Hepatocyte (in vitro differentiated cells): ENCODE measurements around the gene CDK5. TPM values are rescaled to one million over a fixed set of nuclear protein-coding genes. Genes with fewer than 3 reads are reported as not detected.

Experiments
- DNase-seq: peaks from one replicate; pipeline ENCODE4 v3.0.0-alpha.2; 2016; ENCODE audit warnings: low spot score
- H2AFZ ChIP-seq: fragments of 200-600 bp; sonication (generic); 2 replicates; pipeline ENCODE4 v1.6.0; 2016; ENCODE audit warnings: antibody characterized with exemption, mild to moderate bottlenecking
- H3K27ac ChIP-seq: fragments of 200-600 bp; sonication (generic); 2 replicates; pipeline ENCODE4 v1.5.1; 2016; ENCODE audit warnings: mild to moderate bottlenecking
- H3K27me3 ChIP-seq: fragments of 200-600 bp; sonication (generic); 2 replicates; pipeline ENCODE4 v1.6.1; 2016
- H3K36me3 ChIP-seq: fragments of 200-600 bp; sonication (generic); replicated peaks from 2 replicates; pipeline ENCODE4 v1.5.1; 2016; ENCODE audit warnings: low read depth; ENCODE audit not compliant: insufficient read depth
- H3K4me1 ChIP-seq: fragments of 200-600 bp; sonication (generic); 2 replicates; pipeline ENCODE4 v1.5.1; 2016; ENCODE audit warnings: mild to moderate bottlenecking, moderate library complexity; ENCODE audit not compliant: insufficient read depth
- H3K4me2 ChIP-seq: fragments of 200-600 bp; sonication (generic); 2 replicates; pipeline ENCODE4 v1.6.0; 2016
- H3K4me3 ChIP-seq: fragments of 200-600 bp; sonication (generic); 2 replicates; pipeline ENCODE4 v1.5.1; 2016; ENCODE audit warnings: mild to moderate bottlenecking
- H3K79me2 ChIP-seq: fragments of 200-600 bp; sonication (generic); 2 replicates; pipeline ENCODE4 v1.6.0; 2017; ENCODE audit warnings: mild to moderate bottlenecking
- H3K9me2 ChIP-seq: fragments of 200-600 bp; sonication (generic); replicated peaks from 2 replicates; pipeline ENCODE4 v1.6.0; 2017; ENCODE audit warnings: mild to moderate bottlenecking; ENCODE audit not compliant: insufficient read depth
- H3K9me3 ChIP-seq: fragments of 200-600 bp; sonication (generic); 2 replicates; pipeline ENCODE4 v1.5.1; 2016; ENCODE audit warnings: low read depth, mild to moderate bottlenecking
- H4K20me1 ChIP-seq: fragments of 200-600 bp; sonication (generic); 2 replicates; pipeline ENCODE4 v1.6.0; 2016; ENCODE audit warnings: mild to moderate bottlenecking; ENCODE audit not compliant: insufficient read depth, poor library complexity, severe bottlenecking
- EZH2 ChIP-seq: fragments of 200-600 bp; sonication (generic); IDR thresholded peaks from 2 replicates; pipeline ENCODE4 v1.6.1; 2016; ENCODE audit warnings: antibody characterized with exemption, mild to moderate bottlenecking, borderline replicate concordance
- EZH2phosphoT487 ChIP-seq: fragments of 200-600 bp; sonication (generic); IDR thresholded peaks from one replicate; pipeline ENCODE4 v1.6.1; 2018; ENCODE audit warnings: antibody characterized with exemption, mild to moderate bottlenecking, low read depth, moderate library complexity; ENCODE audit not compliant: unreplicated experiment, severe bottlenecking
- WGBS: methylation state at CpG from one replicate; pipeline ENCODE4 v1.1.6; 2016; ENCODE audit warnings: low lambda C conversion rate; ENCODE audit errors: missing lambda C conversion rate; 5-methylcytosine and 5-hydroxymethylcytosine counted together
- polyA plus RNA-seq: library from polyadenylated mRNA; unstranded; fragments of >200 nt; fragmentation: Nextera tagmentation; extraction: Ambion mirVana; gene quantifications from 2 replicates; pipeline ENCODE4 v1.2.1, GENCODE V29; 2016
- total RNA-seq: library from RNA; depleted of rRNA; stranded (reverse); fragments of >200 nt; gene quantifications from 2 replicates; pipeline ENCODE4 v1.2.3, GENCODE V29; 2014
- TF ChIP-seq, protein P1 (sequence below): fragments of 200-600 bp; sonication (generic); IDR thresholded peaks from 2 replicates; pipeline ENCODE4 v1.5.1; 2016; ENCODE audit warnings: antibody characterized with exemption, mild to moderate bottlenecking; ENCODE audit not compliant: poor library complexity

Gene CDK5
- total and polyA plus RNA-seq, 2 experiments from 2014 or later = 17.4 to 29.4 TPM

DNA sequence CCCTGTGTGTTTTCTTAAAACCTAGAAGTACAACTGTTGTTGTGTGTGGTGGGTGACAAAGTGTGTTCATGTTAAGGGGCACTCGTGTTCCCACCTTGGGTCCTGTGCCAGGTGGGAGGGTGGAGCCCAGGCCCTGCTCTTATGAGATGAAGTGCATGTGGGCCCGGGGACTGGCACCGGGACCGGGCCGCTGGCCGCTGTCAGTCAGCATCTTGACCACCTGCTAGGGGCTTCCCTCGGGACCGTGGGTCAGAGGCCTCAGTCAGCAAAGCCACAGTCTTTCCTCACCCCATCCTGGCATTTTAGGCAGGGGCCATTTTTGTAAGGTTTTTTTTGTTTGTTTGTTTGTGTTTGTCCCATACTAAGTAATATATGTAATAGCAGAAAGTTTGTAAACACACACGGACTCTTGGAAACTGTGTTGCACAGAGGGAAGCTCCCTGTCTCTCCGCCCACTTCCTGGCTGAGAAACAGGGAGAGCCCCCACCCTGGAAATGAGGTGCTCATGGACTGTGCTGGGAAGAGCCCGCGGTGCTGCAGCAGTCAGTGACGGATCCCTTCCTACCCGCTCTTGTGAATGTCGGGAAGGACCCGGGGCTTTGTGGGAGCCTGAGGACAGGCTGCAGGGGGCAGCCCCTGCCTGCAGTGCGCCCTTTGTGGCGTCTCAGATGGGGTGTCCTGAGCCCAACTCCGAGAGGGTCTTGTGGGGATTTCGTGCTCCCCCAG is 42.0 kb upstream of the CDK5 start:
- Histone ChIP-seq H2AFZ (no peak overlapping the region), H3K9me3 (no peaks in the 10 kb centered on the region), H3K36me3 (no peaks in the 10 kb centered on the region), H3K79me2 (peaks cover 93% of the 10 kb centered on the region), H3K4me2 (no peak overlapping the region), H4K20me1 (peaks cover 85% of the 10 kb centered on the region), H3K9me2 (no peaks in the 10 kb centered on the region), H3K4me3 (no peak overlapping the region), H3K27ac (no peak overlapping the region), H3K27me3 (no peaks in the 10 kb centered on the region), H3K4me1 (no peaks in the 10 kb centered on the region)
- DNase-seq = no peak
- WGBS = 92% methylated on average over 20 of the region's 20 CpGs
- no peak for TF ChIP-seq EZH2
- TF ChIP-seq EZH2phosphoT487 = no peak

DNA sequence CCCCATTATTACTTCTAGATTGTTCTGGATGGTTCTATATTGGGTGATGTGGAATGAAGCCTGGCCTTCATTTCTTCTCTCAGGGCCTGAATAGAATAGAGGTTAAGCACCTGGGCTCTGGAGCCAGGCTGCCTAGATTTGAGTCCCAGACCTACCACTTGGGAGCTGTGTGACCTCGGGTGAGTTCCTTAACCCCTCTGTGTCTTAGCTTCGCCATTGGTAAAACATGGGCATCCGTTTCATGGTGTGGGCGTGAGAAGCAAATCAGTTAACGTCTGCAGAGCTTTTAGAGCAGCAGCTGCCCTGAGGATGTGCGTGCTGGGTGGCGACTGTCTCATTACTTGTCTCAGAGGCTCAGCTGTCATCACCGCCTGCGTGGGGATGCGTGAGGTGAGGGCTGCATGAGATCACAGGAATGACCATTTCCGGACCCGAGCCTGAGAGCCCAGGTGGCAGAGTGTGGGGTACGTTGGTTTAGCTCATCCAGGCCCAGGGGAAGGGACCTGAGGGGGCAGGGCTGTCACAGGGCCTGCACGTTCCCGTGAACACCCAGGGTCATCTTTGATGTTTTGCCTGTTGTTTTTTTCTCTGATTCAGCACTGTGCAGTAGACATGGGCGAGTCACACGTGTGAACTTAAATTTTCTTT is 38.3 kb upstream of the CDK5 start:
- no peak for DNase-seq
- 90% methylated on average over 17 of the region's 17 CpGs for WGBS
- Histone ChIP-seq H3K4me1 (no peaks in the 10 kb centered on the region), H4K20me1 (peaks cover 84% of the 10 kb centered on the region), H2AFZ (no peak overlapping the region), H3K27me3 (no peaks in the 10 kb centered on the region), H3K36me3 (no peaks in the 10 kb centered on the region), H3K4me3 (no peak overlapping the region), H3K9me3 (no peaks in the 10 kb centered on the region), H3K79me2 (peaks cover 96% of the 10 kb centered on the region), H3K27ac (no peak overlapping the region), H3K9me2 (no peaks in the 10 kb centered on the region), H3K4me2 (no peak overlapping the region)
- TF ChIP-seq EZH2phosphoT487 (no peak), EZH2 (no peak)
- TF ChIP-seq, protein P1, sequence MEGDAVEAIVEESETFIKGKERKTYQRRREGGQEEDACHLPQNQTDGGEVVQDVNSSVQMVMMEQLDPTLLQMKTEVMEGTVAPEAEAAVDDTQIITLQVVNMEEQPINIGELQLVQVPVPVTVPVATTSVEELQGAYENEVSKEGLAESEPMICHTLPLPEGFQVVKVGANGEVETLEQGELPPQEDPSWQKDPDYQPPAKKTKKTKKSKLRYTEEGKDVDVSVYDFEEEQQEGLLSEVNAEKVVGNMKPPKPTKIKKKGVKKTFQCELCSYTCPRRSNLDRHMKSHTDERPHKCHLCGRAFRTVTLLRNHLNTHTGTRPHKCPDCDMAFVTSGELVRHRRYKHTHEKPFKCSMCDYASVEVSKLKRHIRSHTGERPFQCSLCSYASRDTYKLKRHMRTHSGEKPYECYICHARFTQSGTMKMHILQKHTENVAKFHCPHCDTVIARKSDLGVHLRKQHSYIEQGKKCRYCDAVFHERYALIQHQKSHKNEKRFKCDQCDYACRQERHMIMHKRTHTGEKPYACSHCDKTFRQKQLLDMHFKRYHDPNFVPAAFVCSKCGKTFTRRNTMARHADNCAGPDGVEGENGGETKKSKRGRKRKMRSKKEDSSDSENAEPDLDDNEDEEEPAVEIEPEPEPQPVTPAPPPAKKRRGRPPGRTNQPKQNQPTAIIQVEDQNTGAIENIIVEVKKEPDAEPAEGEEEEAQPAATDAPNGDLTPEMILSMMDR = no peak

DNA sequence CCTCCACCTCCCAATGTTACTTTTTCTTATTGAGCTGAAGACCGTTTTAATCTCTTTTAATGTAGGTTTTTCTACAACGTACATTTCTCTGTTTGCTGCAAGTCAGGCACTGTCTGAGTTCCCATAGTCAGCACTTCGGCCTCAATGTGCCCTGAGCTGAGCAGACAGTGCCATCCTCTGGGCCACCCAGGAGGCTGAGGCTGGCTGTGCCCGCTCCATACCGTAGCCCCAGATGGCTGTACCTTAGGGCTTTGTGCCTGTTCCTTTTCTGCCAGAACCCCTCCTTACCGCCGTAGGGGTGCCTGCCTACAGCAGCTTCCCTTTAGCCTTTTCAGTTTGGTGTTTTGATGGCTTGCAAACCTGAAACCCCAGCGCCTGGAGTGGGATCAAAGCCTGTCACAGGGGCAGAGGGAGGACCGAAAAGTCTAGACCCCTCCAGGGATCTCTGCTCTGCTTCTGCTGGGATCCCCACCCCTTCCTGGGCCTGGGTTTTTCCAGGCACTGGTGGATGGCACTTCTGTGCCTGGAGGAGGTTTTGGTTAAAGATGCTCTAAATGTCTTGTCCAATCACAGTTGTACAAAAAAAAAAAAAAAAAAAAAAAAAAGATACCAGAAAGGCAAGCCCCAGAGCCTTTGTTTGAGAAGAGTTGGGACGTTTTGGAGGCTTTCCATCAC is 37.6 kb upstream of the CDK5 start:
- H3K27me3 ChIP-seq = no peaks in the 10 kb centered on the region

More for the DNA sequence above, 37.6 kb upstream of the CDK5 start:
- Histone ChIP-seq H3K4me2 (no peak overlapping the region), H3K79me2 (peaks cover 96% of the 10 kb centered on the region), H3K9me3 (no peaks in the 10 kb centered on the region), H3K9me2 (no peaks in the 10 kb centered on the region), H2AFZ (no peak overlapping the region), H3K36me3 (no peaks in the 10 kb centered on the region), H3K27ac (no peak overlapping the region), H4K20me1 (peaks cover 83% of the 10 kb centered on the region), H3K4me3 (no peak overlapping the region), H3K4me1 (peaks cover 2% of the 10 kb centered on the region)
- no peak for DNase-seq
- TF ChIP-seq EZH2phosphoT487 (no peak), EZH2 (no peak)
- TF ChIP-seq, protein P1 = no peak
- WGBS = 85% methylated on average over 10 of the region's 10 CpGs
